HCT116 (cell line): ENCODE measurements around the gene C1orf94. TPM values are rescaled to one million over a fixed set of nuclear protein-coding genes. Genes with fewer than 3 reads are reported as not detected.

Source experiments
- ATAC-seq: fragments of 200-7000 bp; cut with Tn5 transposase; 2 replicates; pipeline ENCODE4 v1.9.1; 2020; ENCODE audit warnings: mild to moderate bottlenecking, moderate library complexity
- BruUV-seq: library from RNA; stranded (reverse); fragments of 400-500 nt; replicated peaks from 2 replicates; lab custom pipeline; 2021; lab: Mats Ljungman, UMichigan
- CTCF ChIA-PET: fragments of 300-600 bp; sonication (Branson Sonifier 250); formaldehyde crosslinking; loops from one replicate; lab custom pipeline; 2021; ENCODE audit warnings: antibody characterized with exemption; lab: Charles Lee
- POLR2A ChIA-PET: fragments of 300-600, 350-600 bp; sonication (Branson Sonifier 250); formaldehyde crosslinking; loops from one replicate; lab custom pipeline; 2021; ENCODE audit warnings: antibody characterized with exemption; lab: Charles Lee
- RAD21 ChIA-PET, 2 experiments: fragments of 300-600 bp; sonication (Branson Sonifier 250); formaldehyde crosslinking; loops; one replicate each; lab custom pipeline; 2023; ENCODE audit warnings: low total read pairs in 2 of 2; ENCODE audit not compliant: uncharacterized antibody in 2 of 2, unreplicated experiment in 2 of 2, low non-redundant PET in 1 of 2; lab: Charles Lee
- DNase-seq: peaks from one replicate; pipeline ENCODE4 v3.0.0-alpha.2; 2010; ENCODE audit warnings: low read depth, low spot score
- H2AFZ ChIP-seq: fragments of 200-600 bp; shearing (Covaris generic), sonication (generic); 2 replicates; pipeline ENCODE4 v1.6.1; 2017; ENCODE audit warnings: low read depth, mixed run types, mixed read lengths, antibody characterized with exemption, low read length; ENCODE audit not compliant: poor library complexity, severe bottlenecking
- H3K27ac ChIP-seq: 2 replicates; pipeline ENCODE4 v1.5.1; 2012; ENCODE audit warnings: low read depth, low read length
- H3K27me3 ChIP-seq: fragments of 200-600 bp; sonication (generic); 2 replicates; pipeline ENCODE4 v1.6.1; 2016; ENCODE audit warnings: mixed run types, low read length, mixed read lengths; ENCODE audit not compliant: insufficient read depth
- H3K36me3 ChIP-seq, 2 experiments: fragments of 200-500 bp in 1 of 2; fragments of 200-600 bp in 1 of 2; sonication (Bioruptor generic) in 1 of 2; sonication (generic) in 1 of 2; 2 replicates each; pipeline versions ENCODE4 v1.5.1 to v1.6.1; 2014 to 2016; ENCODE audit warnings: low read length in 2 of 2, inconsistent platforms in 1 of 2, mixed read lengths in 1 of 2, mixed run types in 1 of 2; ENCODE audit not compliant: insufficient read depth in 2 of 2, control insufficient read depth in 1 of 2
- H3K4me1 ChIP-seq, 2 experiments: fragments of 200-600 bp in 1 of 2; sonication (generic) in 1 of 2; 2 replicates each; pipeline versions ENCODE4 v1.5.1 to v1.6.1; 2012 to 2017; ENCODE audit warnings: low read length in 2 of 2, inconsistent platforms in 1 of 2, mild to moderate bottlenecking in 1 of 2, mixed read lengths in 1 of 2, mixed run types in 1 of 2, moderate library complexity in 1 of 2; ENCODE audit not compliant: insufficient read depth in 2 of 2, control insufficient read depth in 1 of 2
- H3K4me2 ChIP-seq: fragments of 200-600 bp; sonication (generic); 2 replicates; pipeline ENCODE4 v1.6.1; 2017; ENCODE audit warnings: mixed run types, low read length, mixed read lengths
- H3K4me3 ChIP-seq, 2 experiments: fragments of 200-600 bp in 1 of 2; sonication (generic) in 1 of 2; replicated peaks in 1 of 2; 2 replicates each; pipeline ENCODE4 v1.5.1; 2011 to 2016; ENCODE audit warnings: low read length in 2 of 2, control low read depth in 1 of 2, low read depth in 1 of 2, mild to moderate bottlenecking in 1 of 2, mixed read lengths in 1 of 2, mixed run types in 1 of 2
- H3K79me2 ChIP-seq: fragments of 200-600 bp; sonication (generic); 2 replicates; pipeline ENCODE4 v1.6.1; 2017; ENCODE audit warnings: mild to moderate bottlenecking, mixed run types, low read length, moderate library complexity, mixed read lengths; ENCODE audit not compliant: insufficient read depth
- H3K9ac ChIP-seq: fragments of 200-600 bp; sonication (generic); 2 replicates; pipeline ENCODE4 v1.6.1; 2016; ENCODE audit warnings: low read length, mixed read lengths
- H3K9me2 ChIP-seq: fragments of 200-600 bp; sonication (generic), shearing (Covaris generic); 2 replicates; pipeline ENCODE4 v1.6.1; 2017; ENCODE audit warnings: mixed run types, mild to moderate bottlenecking, moderate library complexity; ENCODE audit not compliant: insufficient read depth
- H3K9me3 ChIP-seq, 2 experiments: fragments of 200-500 bp in 1 of 2; fragments of 200-600 bp in 1 of 2; sonication (Bioruptor generic) in 1 of 2; sonication (generic) in 1 of 2; 2 replicates each; pipeline ENCODE4 v1.6.1; 2014 to 2017; ENCODE audit warnings: low read length in 2 of 2, mixed read lengths in 2 of 2, inconsistent platforms in 1 of 2, low read depth in 1 of 2, mild to moderate bottlenecking in 1 of 2, mixed run types in 1 of 2, moderate library complexity in 1 of 2; ENCODE audit not compliant: control insufficient read depth in 1 of 2, insufficient read depth in 1 of 2
- H4K20me1 ChIP-seq: fragments of 200-600 bp; sonication (generic), shearing (Covaris generic); 2 replicates; pipeline ENCODE4 v1.6.1; 2017; ENCODE audit warnings: mixed run types, mild to moderate bottlenecking, moderate library complexity; ENCODE audit not compliant: insufficient read depth
- ATF3 ChIP-seq: IDR thresholded peaks from 2 replicates; pipeline ENCODE4 v1.6.1; 2012
- CBX3 ChIP-seq: IDR thresholded peaks from 2 replicates; pipeline ENCODE4 v1.6.1; 2012; ENCODE audit warnings: low read depth
- CTCF ChIP-seq, 3 experiments: fragments of 200-600 bp in 1 of 3; sonication (generic) in 1 of 3; IDR thresholded peaks in 2 of 3; conservative IDR thresholded peaks in 1 of 3; 2 replicates each; pipeline ENCODE4 v1.5.1; 2012 to 2017; ENCODE audit warnings: low read depth in 2 of 3, low read length in 2 of 3, antibody characterized with exemption in 1 of 3, borderline replicate concordance in 1 of 3, control low read depth in 1 of 3, mild to moderate bottlenecking in 1 of 3, mixed read lengths in 1 of 3, mixed run types in 1 of 3, moderate library complexity in 1 of 3; ENCODE audit not compliant: insufficient read depth in 1 of 3
- EZH2 ChIP-seq: fragments of 200-600 bp; sonication (generic); IDR thresholded peaks from 2 replicates; pipeline ENCODE4 v1.6.1; 2017; ENCODE audit warnings: antibody characterized with exemption, mixed run types
- EZH2phosphoT487 ChIP-seq: fragments of 200-600 bp; IDR thresholded peaks from 2 replicates; pipeline ENCODE4 v1.6.1; 2018; ENCODE audit warnings: antibody characterized with exemption, borderline replicate concordance
- FOSL1 ChIP-seq: IDR thresholded peaks from 2 replicates; pipeline ENCODE4 v1.6.1; 2012; ENCODE audit warnings: low read depth
- JUND ChIP-seq: IDR thresholded peaks from 2 replicates; pipeline ENCODE4 v1.6.1; 2012
- MAX ChIP-seq: IDR thresholded peaks from 2 replicates; pipeline ENCODE4 v1.6.1; 2012
- POLR2A ChIP-seq: IDR thresholded peaks from 2 replicates; pipeline ENCODE4 v1.7.0; 2011; ENCODE audit warnings: borderline replicate concordance; ENCODE audit not compliant: insufficient read depth, insufficient read length; ENCODE audit errors: extremely low read depth
- POLR2AphosphoS5 ChIP-seq: IDR thresholded peaks from 2 replicates; pipeline ENCODE4 v1.6.1; 2011; ENCODE audit warnings: mild to moderate bottlenecking, low read depth, low read length, moderate library complexity
- RAD21 ChIP-seq: IDR thresholded peaks from 2 replicates; pipeline ENCODE4 v1.6.1; 2012; ENCODE audit warnings: low read depth, mild to moderate bottlenecking
- REST ChIP-seq: IDR thresholded peaks from 2 replicates; pipeline ENCODE4 v1.6.1; 2012; ENCODE audit warnings: low read depth
- SIN3A ChIP-seq: IDR thresholded peaks from 2 replicates; pipeline ENCODE4 v1.6.1; 2012; ENCODE audit warnings: low read depth
- SP1 ChIP-seq: IDR thresholded peaks from 2 replicates; pipeline ENCODE4 v1.6.1; 2012; ENCODE audit warnings: low read depth
- SRF ChIP-seq: IDR thresholded peaks from 2 replicates; pipeline ENCODE4 v1.6.1; 2012; ENCODE audit warnings: low read depth
- TCF7L2 ChIP-seq: IDR thresholded peaks from 2 replicates; pipeline ENCODE4 v1.7.0; 2011; ENCODE audit warnings: borderline replicate concordance, inconsistent platforms; ENCODE audit not compliant: insufficient read depth, insufficient read length; ENCODE audit errors: extremely low read depth
- YY1 ChIP-seq: IDR thresholded peaks from 2 replicates; pipeline ENCODE4 v1.6.1; 2011; ENCODE audit warnings: low read length, low read depth, moderate library complexity, mild to moderate bottlenecking; ENCODE audit not compliant: insufficient replicate concordance; ENCODE audit errors: extremely low read depth
- ZNF274 ChIP-seq: fragments of 200-500 bp; sonication (Bioruptor generic); IDR thresholded peaks from 2 replicates; pipeline ENCODE4 v1.6.1; 2014; ENCODE audit warnings: mild to moderate bottlenecking, low read depth, low read length, inconsistent platforms
- intact Hi-C: fragments of 100-400 bp; cut with micrococcal nuclease; formaldehyde crosslinking; loops from 2 replicates; pipeline ENCODE4 v1.10.0; 2022
- total RNA-seq: library from RNA; stranded (reverse); gene quantifications from one replicate; pipeline ENCODE4 v1.2.1, GENCODE V29; 2021; ENCODE audit not compliant: unreplicated experiment
- TF ChIP-seq, protein P1 (sequence below): IDR thresholded peaks from 2 replicates; pipeline ENCODE4 v1.6.1; 2011; ENCODE audit warnings: mild to moderate bottlenecking, low read length, moderate library complexity; ENCODE audit not compliant: insufficient replicate concordance; ENCODE audit errors: extremely low read depth

C1orf94 gene
- total RNA-seq, 1 experiment from 2014 or later, result not detected

GRCh38 chr1:34130306-34130705, 46.4 kb upstream of the C1orf94 start:
- intact Hi-C loops, result no loop called here

More at GRCh38 chr1:34130306-34130705, 46.4 kb upstream of the C1orf94 start:
- no peaks in the 10 kb centered on the region for H3K9me3 ChIP-seq
- POLR2A ChIA-PET, result no interaction called here
- CTCF ChIA-PET, result no interaction called here
- H3K4me3 ChIP-seq, result no peak overlapping the region
- no peaks in the 10 kb centered on the region for H3K4me1 ChIP-seq
- RAD21 ChIA-PET, result no interaction called here
- ATAC-seq, result no peak
- no peak overlapping the region for H3K27ac ChIP-seq
- no peaks in the 10 kb centered on the region for H4K20me1 ChIP-seq
- H3K9ac ChIP-seq, result no peak overlapping the region
- H3K36me3 ChIP-seq, result no peaks in the 10 kb centered on the region
- no TSS peak for BruUV-seq
- no peak overlapping the region for H3K4me2 ChIP-seq
- H2AFZ ChIP-seq, result no peak overlapping the region
- DNase-seq, result no peak
- no peaks in the 10 kb centered on the region for H3K9me2 ChIP-seq
- TF ChIP-seq MAX, result no peak
- TF ChIP-seq REST, result no peak
- TF ChIP-seq EZH2, result no peak
- no peak for TF ChIP-seq SRF
- TF ChIP-seq, protein P1, sequence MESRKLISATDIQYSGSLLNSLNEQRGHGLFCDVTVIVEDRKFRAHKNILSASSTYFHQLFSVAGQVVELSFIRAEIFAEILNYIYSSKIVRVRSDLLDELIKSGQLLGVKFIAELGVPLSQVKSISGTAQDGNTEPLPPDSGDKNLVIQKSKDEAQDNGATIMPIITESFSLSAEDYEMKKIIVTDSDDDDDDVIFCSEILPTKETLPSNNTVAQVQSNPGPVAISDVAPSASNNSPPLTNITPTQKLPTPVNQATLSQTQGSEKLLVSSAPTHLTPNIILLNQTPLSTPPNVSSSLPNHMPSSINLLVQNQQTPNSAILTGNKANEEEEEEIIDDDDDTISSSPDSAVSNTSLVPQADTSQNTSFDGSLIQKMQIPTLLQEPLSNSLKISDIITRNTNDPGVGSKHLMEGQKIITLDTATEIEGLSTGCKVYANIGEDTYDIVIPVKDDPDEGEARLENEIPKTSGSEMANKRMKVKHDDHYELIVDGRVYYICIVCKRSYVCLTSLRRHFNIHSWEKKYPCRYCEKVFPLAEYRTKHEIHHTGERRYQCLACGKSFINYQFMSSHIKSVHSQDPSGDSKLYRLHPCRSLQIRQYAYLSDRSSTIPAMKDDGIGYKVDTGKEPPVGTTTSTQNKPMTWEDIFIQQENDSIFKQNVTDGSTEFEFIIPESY, result no peak
- no peak for TF ChIP-seq RAD21
- no peak for TF ChIP-seq POLR2A
- TF ChIP-seq CTCF (IDR thresholded peaks at IDR 0.05 in 2 of 3, conservative IDR thresholded peaks at IDR 0.05 in 1 of 3; ENCODE audit: borderline replicate concordance in 1 of 3, insufficient read depth in 1 of 3, low read depth in 2 of 3, low read length in 2 of 3), result no peak
- no peak for TF ChIP-seq FOSL1
- TF ChIP-seq POLR2AphosphoS5, result no peak
- TF ChIP-seq EZH2phosphoT487, result no peak
- TF ChIP-seq SIN3A, result no peak
- no peak for TF ChIP-seq JUND
- TF ChIP-seq TCF7L2, result no peak
- TF ChIP-seq YY1, result no peak
- TF ChIP-seq CBX3, result no peak
- TF ChIP-seq ATF3, result no peak
- TF ChIP-seq SP1, result no peak
- TF ChIP-seq ZNF274, result no peak
- H3K27me3 ChIP-seq, result peaks cover 15% of the 10 kb centered on the region; the same call in 1 of the 2 replicates
- no peaks in the 10 kb centered on the region for H3K79me2 ChIP-seq
